Liver (tissue), 9 donors: ENCODE results near the gene CWC27. TPM values are rescaled to one million over a fixed set of nuclear protein-coding genes. Genes with fewer than 3 reads are reported as not detected.

Source experiments
- DNase-seq: peaks from one replicate; pipeline ENCODE4 v3.0.0-alpha.2; 2017; ENCODE audit warnings: low spot score
- H3K27ac ChIP-seq, 2 donors: one replicate each; pipeline ENCODE4 v1.7.0; 2013; ENCODE audit warnings: inconsistent platforms in 2 of 2, low read length in 2 of 2, control low read depth in 1 of 2, low read depth in 1 of 2, mild to moderate bottlenecking in 1 of 2
- H3K27me3 ChIP-seq, 4 donors: one replicate each; pipeline versions ENCODE4 v1.6.1 to v1.7.0; 2013; ENCODE audit warnings: low read length in 3 of 4, inconsistent platforms in 1 of 4, mild to moderate bottlenecking in 1 of 4, moderate library complexity in 1 of 4; ENCODE audit not compliant: control insufficient read depth in 4 of 4, insufficient read depth in 4 of 4
- H3K36me3 ChIP-seq, 4 donors: one replicate each; pipeline versions ENCODE4 v1.6.1 to v1.7.0; 2013; ENCODE audit warnings: low read length in 3 of 4, mild to moderate bottlenecking in 3 of 4, low read depth in 1 of 4, moderate library complexity in 1 of 4; ENCODE audit not compliant: control insufficient read depth in 4 of 4, insufficient read depth in 3 of 4
- H3K4me1 ChIP-seq, 4 donors: one replicate each; pipeline versions ENCODE4 v1.6.1 to v1.7.0; 2013; ENCODE audit warnings: low read length in 3 of 4, mild to moderate bottlenecking in 3 of 4, moderate library complexity in 1 of 4; ENCODE audit not compliant: control insufficient read depth in 4 of 4, insufficient read depth in 4 of 4
- H3K4me3 ChIP-seq, 3 donors: one replicate each; pipeline versions ENCODE4 v1.6.1 to v1.7.0; 2013; ENCODE audit warnings: low read length in 3 of 3, control low read depth in 1 of 3, low read depth in 1 of 3, mild to moderate bottlenecking in 1 of 3
- H3K9ac ChIP-seq, 2 donors: one replicate each; pipeline ENCODE4 v1.7.0; 2013; ENCODE audit warnings: low read length in 2 of 2, mild to moderate bottlenecking in 2 of 2, moderate library complexity in 2 of 2, control low read depth in 1 of 2, low read depth in 1 of 2
- H3K9me3 ChIP-seq, 4 donors: one replicate each; pipeline versions ENCODE4 v1.6.1 to v1.7.0; 2013; ENCODE audit warnings: low read length in 3 of 4; ENCODE audit not compliant: control insufficient read depth in 4 of 4
- ATF3 ChIP-seq: IDR thresholded peaks from 2 replicates; pipeline ENCODE4 v1.6.1; 2016; ENCODE audit warnings: antibody characterized with exemption
- EGR1 ChIP-seq, 2 donors: IDR thresholded peaks; 2 replicates each; pipeline ENCODE4 v1.6.1; 2016 to 2018; ENCODE audit warnings: antibody characterized with exemption in 2 of 2, low read depth in 2 of 2
- FOXA1 ChIP-seq: IDR thresholded peaks from 2 replicates; pipeline ENCODE4 v1.6.1; 2016; ENCODE audit warnings: antibody characterized with exemption
- FOXA2 ChIP-seq: IDR thresholded peaks from 2 replicates; pipeline ENCODE4 v1.6.1; 2016; ENCODE audit warnings: antibody characterized with exemption
- GABPA ChIP-seq, 2 donors: IDR thresholded peaks in 1 of 2; conservative IDR thresholded peaks in 1 of 2; 2 replicates each; pipeline ENCODE4 v1.6.1; 2016; ENCODE audit warnings: antibody characterized with exemption in 2 of 2, mild to moderate bottlenecking in 1 of 2, moderate library complexity in 1 of 2
- HNF4A ChIP-seq, 2 donors: conservative IDR thresholded peaks; 2 replicates each; pipeline ENCODE4 v1.6.1; 2016; ENCODE audit warnings: antibody characterized with exemption in 2 of 2, mild to moderate bottlenecking in 2 of 2
- HNF4G ChIP-seq: IDR thresholded peaks from 2 replicates; pipeline ENCODE4 v1.6.1; 2016; ENCODE audit warnings: antibody characterized with exemption
- NR2F2 ChIP-seq: IDR thresholded peaks from 2 replicates; pipeline ENCODE4 v1.6.1; 2016; ENCODE audit warnings: antibody characterized with exemption
- RAD21 ChIP-seq, 2 donors: IDR thresholded peaks; 2 replicates each; pipeline ENCODE4 v1.6.1; 2016; ENCODE audit warnings: antibody characterized with exemption in 2 of 2, mild to moderate bottlenecking in 2 of 2
- REST ChIP-seq: IDR thresholded peaks from 2 replicates; pipeline ENCODE4 v1.6.1; 2016; ENCODE audit warnings: antibody characterized with exemption, mild to moderate bottlenecking
- ZBTB33 ChIP-seq: IDR thresholded peaks from 2 replicates; pipeline ENCODE4 v1.6.1; 2016; ENCODE audit warnings: antibody characterized with exemption
- WGBS: extraction: QIAGEN DNeasy Blood & Tissue Kit; methylation state at CpG from one replicate; pipeline ENCODE4 v1.1.7; 2013; 5-methylcytosine and 5-hydroxymethylcytosine counted together
- polyA plus RNA-seq, 2 donors: library from polyadenylated mRNA; stranded (reverse) in 1 of 2; unstranded in 1 of 2; fragments of 200-250 nt in 1 of 2; fragments of >200 nt in 1 of 2; fragmentation: Nextera tagmentation in 1 of 2; extraction: Ambion mirVana in 1 of 2; gene quantifications; one replicate each; pipeline versions ENCODE4 v1.2.1 to v1.2.3, GENCODE V29; 2013 to 2015
- total RNA-seq, 2 donors: library from RNA; depleted of rRNA; stranded (reverse); fragments of >200 nt; gene quantifications; one replicate each; pipeline ENCODE4 v1.2.3, GENCODE V29; 2014
- TF ChIP-seq, protein P1 (sequence below): IDR thresholded peaks from 2 replicates; pipeline ENCODE4 v1.6.1; 2016; ENCODE audit warnings: antibody characterized with exemption
- donor health status: healthy.
- donor health status: healthy.
- donor health status: healthy.
- donor health status: healthy.
- donor health status: healthy.

Gene CWC27
- total and polyA plus RNA-seq, 4 donors = 3.9 to 9.8 (median 6.0) TPM

GRCh38 chr5:64918083-64918482 is 149.4 kb downstream of the CWC27 start:
- TF ChIP-seq HNF4A (conservative IDR thresholded peaks at IDR 0.05) (no peak), HNF4G (no peak), GABPA (IDR thresholded peaks at IDR 0.05 in 1 of 2, conservative IDR thresholded peaks at IDR 0.05 in 1 of 2) (no peak)
- H3K4me3 ChIP-seq = no peak overlapping the region
- no peak for DNase-seq
- peaks cover 0 to 7% (median 1%) of the 10 kb centered on the region in 4 donors for H3K9me3 ChIP-seq
- no peaks in the 10 kb centered on the region for H3K4me1 ChIP-seq
- no peak overlapping the region for H3K9ac ChIP-seq
- H3K27ac ChIP-seq = no peak overlapping the region
- 87% methylated on average over 1 of the region's 1 CpG for WGBS
- peaks cover 0 to 8% (median 0%) of the 10 kb centered on the region in 4 donors for H3K36me3 ChIP-seq
- H3K27me3 ChIP-seq = no peaks in the 10 kb centered on the region

- Histone ChIP-seq H3K9ac (no peak overlapping the region), H3K9me3 (peaks cover 0 to 7% (median 1%) of the 10 kb centered on the region in 4 donors), H3K4me1 (no peaks in the 10 kb centered on the region), H3K36me3 (peaks cover 0 to 8% (median 0%) of the 10 kb centered on the region in 4 donors), H3K27ac (no peak overlapping the region), H3K4me3 (no peak overlapping the region), H3K27me3 (no peaks in the 10 kb centered on the region)
- WGBS = over 99% methylated on average over 2 of the region's 2 CpGs
- no peak for DNase-seq
- TF ChIP-seq, protein P1, sequence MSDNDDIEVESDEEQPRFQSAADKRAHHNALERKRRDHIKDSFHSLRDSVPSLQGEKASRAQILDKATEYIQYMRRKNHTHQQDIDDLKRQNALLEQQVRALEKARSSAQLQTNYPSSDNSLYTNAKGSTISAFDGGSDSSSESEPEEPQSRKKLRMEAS = no peak
- TF ChIP-seq FOXA2 = no peak
- TF ChIP-seq RAD21 (IDR thresholded peaks at IDR 0.05) = no peak
- TF ChIP-seq FOXA1 = no peak
- TF ChIP-seq HNF4G = no peak
Measured at GRCh38 chr5:64921386-64921785, 152.7 kb downstream of the CWC27 start.

- H3K4me1 ChIP-seq = no peaks in the 10 kb centered on the region
- H3K9ac ChIP-seq = no peak overlapping the region
- peaks cover 0 to 7% (median 1%) of the 10 kb centered on the region in 4 donors for H3K9me3 ChIP-seq
- no peak overlapping the region for H3K4me3 ChIP-seq
- TF ChIP-seq EGR1 (IDR thresholded peaks at IDR 0.05; ENCODE audit: low read depth in 2 of 2) (no peak), ATF3 (no peak), NR2F2 (no peak), ZBTB33 (no peak), REST (no peak)
- DNase-seq = no peak
- H3K27ac ChIP-seq = no peak overlapping the region
- H3K36me3 ChIP-seq = peaks cover 0 to 5% (median 0%) of the 10 kb centered on the region in 4 donors
- H3K27me3 ChIP-seq = no peaks in the 10 kb centered on the region
- 93% methylated on average over 6 of the region's 6 CpGs for WGBS
Measured at GRCh38 chr5:64923151-64923685, 154.5 kb downstream of the CWC27 start.
